Vagina (tissue), 2 donors: Measurements from ENCODE around the gene DPP10. TPM values are rescaled to one million over a fixed set of nuclear protein-coding genes. Genes with fewer than 3 reads are reported as not detected.

Experiments used
- DNase-seq, 2 donors: peaks; one replicate each; pipeline ENCODE4 v3.0.0-alpha.2; 2017; ENCODE audit errors: extremely low spot score in 2 of 2
- H3K27ac ChIP-seq: fragments of 200-600 bp; sonication (generic); one replicate; pipeline ENCODE4 v1.5.1; 2019
- H3K27me3 ChIP-seq: fragments of 200-600 bp; sonication (generic); one replicate; pipeline ENCODE4 v1.5.1; 2019
- H3K36me3 ChIP-seq, 2 donors: fragments of 200-600 bp; sonication (generic); one replicate each; pipeline ENCODE4 v1.5.1; 2017 to 2019
- H3K4me1 ChIP-seq: fragments of 200-600 bp; sonication (generic); one replicate; pipeline ENCODE4 v1.5.1; 2019
- H3K4me3 ChIP-seq, 2 donors: fragments of 200-600 bp; sonication (generic); 1 replicate in 1 of 2; 2 replicates in 1 of 2; pipeline ENCODE4 v1.5.1; 2016 to 2019
- H3K9me3 ChIP-seq: fragments of 200-600 bp; sonication (generic); one replicate; pipeline ENCODE4 v1.5.1; 2019
- CTCF ChIP-seq, 3 experiments: fragments of 450-650 bp in 2 of 3; fragments of 200-600 bp in 1 of 3; sonication (generic) in 1 of 3; IDR thresholded peaks; one replicate each; pipeline ENCODE4 v1.5.1; 2017 to 2019; ENCODE audit warnings: antibody characterized with exemption in 3 of 3, mild to moderate bottlenecking in 2 of 3, moderate library complexity in 2 of 3
- POLR2A ChIP-seq, 2 donors: fragments of 450-650 bp; IDR thresholded peaks; one replicate each; pipeline ENCODE4 v1.6.1; 2017; ENCODE audit warnings: antibody characterized with exemption in 2 of 2, mild to moderate bottlenecking in 2 of 2, moderate library complexity in 2 of 2
- POLR2AphosphoS5 ChIP-seq, 2 donors: sonication (generic); formaldehyde crosslinking; IDR thresholded peaks; one replicate each; pipeline ENCODE4 v1.9.0; 2017; ENCODE audit warnings: antibody characterized with exemption in 2 of 2, mild to moderate bottlenecking in 2 of 2, low read depth in 1 of 2; ENCODE audit not compliant: insufficient read depth in 1 of 2
- intact Hi-C: fragments of 100-400 bp; cut with DNase I; formaldehyde crosslinking; loops from one replicate; pipeline ENCODE4 v1.15.1; 2023
- total RNA-seq: library from RNA; depleted of rRNA; stranded (reverse); fragments of >200 nt; gene quantifications from one replicate; pipeline ENCODE4 v1.2.3, GENCODE V29; 2016

DPP10 gene
- total RNA-seq, 1 donor from 2014 or later = not detected

DNA sequence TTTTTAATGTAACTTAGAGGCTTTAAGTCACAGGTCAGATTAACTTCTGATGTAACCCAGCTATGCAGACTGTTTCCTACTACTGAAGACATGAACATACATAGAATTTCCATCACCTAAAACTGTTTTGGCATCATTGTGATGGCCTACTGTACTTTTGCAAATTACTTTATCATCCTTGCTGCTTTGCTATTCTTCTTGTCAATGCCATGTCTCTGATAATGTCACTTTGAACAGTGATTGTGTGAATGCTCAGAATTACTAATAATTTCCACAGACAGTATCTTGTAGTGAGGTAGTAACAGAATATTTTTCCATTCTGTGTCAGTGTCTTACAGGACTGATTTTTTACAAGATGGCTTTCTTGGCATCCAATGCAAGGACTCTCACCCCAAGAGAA, 663.5 kb downstream of the DPP10 start:
- no peaks in the 10 kb centered on the region for H3K9me3 ChIP-seq
- H3K27ac ChIP-seq = no peak overlapping the region
- no peak overlapping the region for H3K4me3 ChIP-seq
- intact Hi-C loops = no loop called here
- no peak for TF ChIP-seq POLR2AphosphoS5 (IDR thresholded peaks at IDR 0.05; ENCODE audit: insufficient read depth in 1 of 2, low read depth in 1 of 2)
- no peak for TF ChIP-seq POLR2A (IDR thresholded peaks at IDR 0.05)
- TF ChIP-seq CTCF (IDR thresholded peaks at IDR 0.05) = no peak
- H3K27me3 ChIP-seq = no peaks in the 10 kb centered on the region
- H3K4me1 ChIP-seq = no peaks in the 10 kb centered on the region
- no peak for DNase-seq
- no peaks in the 10 kb centered on the region for H3K36me3 ChIP-seq

GRCh38 chr2:115115135-115115534, 672.7 kb downstream of the DPP10 start:
- H3K27ac ChIP-seq = no peak overlapping the region
- DNase-seq = no peak
- no peaks in the 10 kb centered on the region for H3K9me3 ChIP-seq
- no peaks in the 10 kb centered on the region for H3K4me1 ChIP-seq
- no peak for TF ChIP-seq POLR2A (IDR thresholded peaks at IDR 0.05)
- TF ChIP-seq POLR2AphosphoS5 (IDR thresholded peaks at IDR 0.05; ENCODE audit: insufficient read depth in 1 of 2, low read depth in 1 of 2) = no peak
- no peak overlapping the region for H3K4me3 ChIP-seq
- no peaks in the 10 kb centered on the region for H3K36me3 ChIP-seq
- intact Hi-C loops = no loop called here
- no peaks in the 10 kb centered on the region for H3K27me3 ChIP-seq

- intact Hi-C loops = no loop called here
- no peak for DNase-seq
- no peaks in the 10 kb centered on the region for H3K4me1 ChIP-seq
- H3K36me3 ChIP-seq = no peaks in the 10 kb centered on the region
- H3K9me3 ChIP-seq = no peaks in the 10 kb centered on the region
- TF ChIP-seq CTCF (IDR thresholded peaks at IDR 0.05) (no peak), POLR2A (IDR thresholded peaks at IDR 0.05) (no peak), POLR2AphosphoS5 (IDR thresholded peaks at IDR 0.05; ENCODE audit: insufficient read depth in 1 of 2, low read depth in 1 of 2) (no peak)
- no peaks in the 10 kb centered on the region for H3K27me3 ChIP-seq
- H3K27ac ChIP-seq = no peak overlapping the region
- no peak overlapping the region for H3K4me3 ChIP-seq
Observed at GRCh38 chr2:115118306-115118705, 675.9 kb downstream of the DPP10 start.

DNA sequence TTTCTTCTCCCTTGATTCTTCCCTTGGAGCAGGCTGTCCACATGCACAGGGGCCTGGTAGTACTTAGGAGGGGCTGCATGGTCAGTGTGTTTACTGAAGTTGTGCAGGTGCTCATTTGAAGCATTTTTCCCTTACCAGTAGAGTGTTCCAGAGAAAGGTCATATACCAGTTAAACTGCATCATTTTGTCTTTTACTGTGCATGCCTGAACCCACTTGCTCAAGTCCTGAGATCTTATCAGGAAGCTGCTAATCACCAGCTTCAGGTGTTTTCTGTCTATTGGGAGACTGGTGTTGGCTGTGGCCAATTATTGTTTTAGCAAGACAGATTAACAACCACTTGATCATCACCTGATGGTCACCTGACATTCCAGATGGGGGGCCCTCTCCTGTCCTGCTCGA, 676.6 kb downstream of the DPP10 start:
- Histone ChIP-seq H3K27ac (no peak overlapping the region), H3K4me1 (no peaks in the 10 kb centered on the region), H3K27me3 (no peaks in the 10 kb centered on the region), H3K36me3 (no peaks in the 10 kb centered on the region), H3K4me3 (no peak overlapping the region), H3K9me3 (no peaks in the 10 kb centered on the region)
- intact Hi-C loops = no loop called here
- TF ChIP-seq POLR2A (IDR thresholded peaks at IDR 0.05) (no peak), CTCF (IDR thresholded peaks at IDR 0.05) (no peak), POLR2AphosphoS5 (IDR thresholded peaks at IDR 0.05; ENCODE audit: insufficient read depth in 1 of 2, low read depth in 1 of 2) (no peak)
- DNase-seq = no peak

GRCh38 chr2:115122701-115123100, 680.3 kb downstream of the DPP10 start:
- Histone ChIP-seq H3K9me3 (no peaks in the 10 kb centered on the region), H3K4me1 (no peaks in the 10 kb centered on the region), H3K27ac (no peak overlapping the region), H3K4me3 (no peak overlapping the region), H3K27me3 (no peaks in the 10 kb centered on the region), H3K36me3 (no peaks in the 10 kb centered on the region)
- no peak for DNase-seq
- TF ChIP-seq POLR2A (IDR thresholded peaks at IDR 0.05) (no peak), POLR2AphosphoS5 (IDR thresholded peaks at IDR 0.05; ENCODE audit: insufficient read depth in 1 of 2, low read depth in 1 of 2) (no peak), CTCF (IDR thresholded peaks at IDR 0.05) (no peak)
- intact Hi-C loops = no loop called here

GRCh38 chr2:115124817-115125216, 682.4 kb downstream of the DPP10 start:
- Histone ChIP-seq H3K4me3 (no peak overlapping the region), H3K27ac (no peak overlapping the region), H3K36me3 (no peaks in the 10 kb centered on the region), H3K4me1 (no peaks in the 10 kb centered on the region), H3K9me3 (no peaks in the 10 kb centered on the region), H3K27me3 (no peaks in the 10 kb centered on the region)
- DNase-seq = no peak
- intact Hi-C loops = no loop called here
- TF ChIP-seq POLR2A (IDR thresholded peaks at IDR 0.05) (no peak), POLR2AphosphoS5 (IDR thresholded peaks at IDR 0.05; ENCODE audit: insufficient read depth in 1 of 2, low read depth in 1 of 2) (no peak), CTCF (IDR thresholded peaks at IDR 0.05) (no peak)
